HUES48 (cell line): ENCODE results near the gene TTLL3.
A peak's percentile ranks its signal among the peaks of the same experiment; 100 is the strongest.
"Not testable (repeated sequence)": the region's sequence is repeated elsewhere in the genome, so short reads cannot be mapped to it uniquely, and the experiment has no call there.

Experiments
- H3K27ac ChIP-seq: one replicate; pipeline ENCODE4 v1.7.0; 2013; ENCODE audit warnings: low read depth, low read length, inconsistent platforms
- H3K27me3 ChIP-seq: 2 replicates; pipeline ENCODE4 v1.6.1; 2013; ENCODE audit warnings: mild to moderate bottlenecking, low read length; ENCODE audit not compliant: control insufficient read depth, insufficient read depth
- H3K36me3 ChIP-seq: 2 replicates; pipeline ENCODE4 v1.6.1; 2013; ENCODE audit warnings: low read length; ENCODE audit not compliant: control insufficient read depth, insufficient read depth
- H3K4me1 ChIP-seq: 2 replicates; pipeline ENCODE4 v1.6.1; 2013; ENCODE audit warnings: mild to moderate bottlenecking, low read length; ENCODE audit not compliant: control insufficient read depth, insufficient read depth
- H3K4me3 ChIP-seq: 2 replicates; pipeline ENCODE4 v1.5.1; 2013; ENCODE audit warnings: mild to moderate bottlenecking, low read depth, low read length
- H3K9ac ChIP-seq: 2 replicates; pipeline ENCODE4 v1.6.1; 2013; ENCODE audit warnings: mild to moderate bottlenecking, low read depth, low read length, moderate library complexity
- H3K9me3 ChIP-seq: 2 replicates; pipeline ENCODE4 v1.6.1; 2013; ENCODE audit warnings: low read length; ENCODE audit not compliant: control insufficient read depth, insufficient read depth

Gene TTLL3

GRCh38 chr3:9861626-9862130 lies 51.6 kb downstream of the TTLL3 start:
- Histone ChIP-seq H3K4me1 (peaks cover 3% of the 10 kb centered on the region), H3K27me3 (peaks cover 18% of the 10 kb centered on the region), H3K9me3 (no peaks in the 10 kb centered on the region), H3K9ac (no peak overlapping the region), H3K27ac (no peak overlapping the region), H3K4me3 (no peak overlapping the region), H3K36me3 (no peaks in the 10 kb centered on the region)

GRCh38 chr3:9862391-9863057 lies 52.5 kb downstream of the TTLL3 start:
- Histone ChIP-seq H3K27ac (no peak overlapping the region), H3K4me3 (peak overlapping the region; percentile 56), H3K9ac (no peak overlapping the region), H3K9me3 (no peaks in the 10 kb centered on the region), H3K27me3 (peaks cover 18% of the 10 kb centered on the region), H3K4me1 (peaks cover 3% of the 10 kb centered on the region), H3K36me3 (no peaks in the 10 kb centered on the region)

- Histone ChIP-seq H3K4me1 (peaks cover 3% of the 10 kb centered on the region), H3K27me3 (peaks cover 18% of the 10 kb centered on the region), H3K27ac (no peak overlapping the region), H3K36me3 (no peaks in the 10 kb centered on the region), H3K9ac (no peak overlapping the region), H3K4me3 (peak overlapping the region; percentile 56; the same call in 1 of the 2 replicates), H3K9me3 (no peaks in the 10 kb centered on the region)
Measured at GRCh38 chr3:9863058-9863772, 53.2 kb downstream of the TTLL3 start.

- no peaks in the 10 kb centered on the region for H3K36me3 ChIP-seq
- H3K4me3 ChIP-seq: no peak overlapping the region
- peaks cover 18% of the 10 kb centered on the region for H3K27me3 ChIP-seq
- H3K27ac ChIP-seq: no peak overlapping the region
- H3K9ac ChIP-seq: no peak overlapping the region
- peaks cover 3% of the 10 kb centered on the region for H3K4me1 ChIP-seq
- H3K9me3 ChIP-seq: no peaks in the 10 kb centered on the region
Measured at GRCh38 chr3:9864200-9864927, 54.3 kb downstream of the TTLL3 start.

- H3K27me3 ChIP-seq: peaks cover 18% of the 10 kb centered on the region
- not testable (repeated sequence) for H3K9me3 ChIP-seq, H3K27ac ChIP-seq, H3K9ac ChIP-seq, H3K4me3 ChIP-seq, H3K4me1 ChIP-seq, H3K36me3 ChIP-seq
Measured at GRCh38 chr3:9865125-9865637, 55.1 kb downstream of the TTLL3 start.

GRCh38 chr3:9866639-9867038 lies 56.6 kb downstream of the TTLL3 start:
- H3K27ac ChIP-seq: no peak overlapping the region
- H3K4me3 ChIP-seq: no peak overlapping the region

GRCh38 chr3:9867106-9867505 lies 57.0 kb downstream of the TTLL3 start:
- Histone ChIP-seq H3K4me1 (no peaks in the 10 kb centered on the region), H3K4me3 (no peak overlapping the region), H3K27ac (no peak overlapping the region), H3K9ac (no peak overlapping the region), H3K9me3 (no peaks in the 10 kb centered on the region), H3K27me3 (peaks cover 11% of the 10 kb centered on the region), H3K36me3 (no peaks in the 10 kb centered on the region)

More at GRCh38 chr3:9866639-9867038, 56.6 kb downstream of the TTLL3 start:
- Histone ChIP-seq H3K4me1 (no peaks in the 10 kb centered on the region; the same call in 1 of the 2 replicates), H3K9ac (no peak overlapping the region), H3K27me3 (peaks cover 16% of the 10 kb centered on the region), H3K9me3 (no peaks in the 10 kb centered on the region), H3K36me3 (no peaks in the 10 kb centered on the region)

- H3K36me3 ChIP-seq: no peaks in the 10 kb centered on the region
- H3K4me1 ChIP-seq: no peaks in the 10 kb centered on the region
- no peaks in the 10 kb centered on the region for H3K9me3 ChIP-seq
- no peak overlapping the region for H3K4me3 ChIP-seq
- H3K9ac ChIP-seq: no peak overlapping the region
- H3K27me3 ChIP-seq: no peaks in the 10 kb centered on the region
- H3K27ac ChIP-seq: no peak overlapping the region
Measured at GRCh38 chr3:9869955-9870354, 59.9 kb downstream of the TTLL3 start.

- H3K4me3 ChIP-seq: no peak overlapping the region
- H3K9me3 ChIP-seq: no peaks in the 10 kb centered on the region
- no peaks in the 10 kb centered on the region for H3K36me3 ChIP-seq
- H3K9ac ChIP-seq: no peak overlapping the region
- no peaks in the 10 kb centered on the region for H3K4me1 ChIP-seq
- no peaks in the 10 kb centered on the region for H3K27me3 ChIP-seq
- H3K27ac ChIP-seq: no peak overlapping the region
Measured at GRCh38 chr3:9870978-9871377, 60.9 kb downstream of the TTLL3 start.

- not testable (repeated sequence) for H3K36me3 ChIP-seq, H3K4me1 ChIP-seq, H3K9ac ChIP-seq, H3K27ac ChIP-seq, H3K27me3 ChIP-seq, H3K4me3 ChIP-seq, H3K9me3 ChIP-seq
Measured at GRCh38 chr3:9872067-9872466, 62.0 kb downstream of the TTLL3 start.
